ENCODE data around the gene RNF187.
A peak's percentile ranks its signal among the peaks of the same experiment; 100 is the strongest.
"Not testable (repeated sequence)": the region's sequence is repeated elsewhere in the genome, so short reads cannot be mapped to it uniquely, and the experiment has no call there.

Gene RNF187

DNA sequence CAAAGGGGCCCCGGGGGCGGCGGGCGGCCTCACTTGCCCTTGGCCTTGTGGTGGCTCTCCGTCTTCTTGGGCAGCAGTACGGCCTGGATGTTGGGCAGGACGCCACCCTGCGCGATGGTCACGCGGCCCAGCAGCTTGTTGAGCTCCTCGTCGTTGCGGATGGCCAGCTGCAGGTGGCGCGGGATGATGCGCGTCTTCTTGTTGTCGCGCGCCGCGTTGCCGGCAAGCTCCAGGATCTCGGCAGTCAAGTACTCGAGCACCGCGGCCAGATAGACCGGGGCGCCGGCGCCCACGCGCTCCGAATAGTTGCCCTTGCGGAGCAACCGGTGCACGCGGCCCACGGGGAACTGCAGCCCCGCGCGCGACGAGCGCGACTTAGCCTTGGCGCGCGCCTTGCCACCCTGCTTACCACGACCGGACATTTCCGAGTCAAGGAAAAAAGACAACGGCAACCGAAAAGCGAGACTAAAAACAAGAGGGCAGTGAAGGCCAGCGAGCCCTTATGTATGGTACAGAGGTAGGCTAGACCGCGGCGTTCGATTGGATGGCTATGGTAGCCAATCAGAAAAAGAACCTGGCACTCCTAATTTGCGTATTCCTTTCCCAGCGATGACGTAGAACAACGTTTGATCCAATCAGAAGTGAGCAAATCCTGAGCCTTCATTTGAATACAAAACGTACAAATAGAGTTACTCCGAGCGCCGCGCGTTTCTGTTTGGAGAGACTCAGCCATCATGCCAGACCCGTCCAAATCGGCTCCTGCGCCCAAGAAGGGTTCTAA, 29.6 kb upstream of the RNF187 start:
- DNase-seq (ENCODE audit: low read depth) = peak; percentile 95
- H3K4me3 ChIP-seq (ENCODE audit: low read depth, low read length) = peak overlapping the region; percentile 74

DNA sequence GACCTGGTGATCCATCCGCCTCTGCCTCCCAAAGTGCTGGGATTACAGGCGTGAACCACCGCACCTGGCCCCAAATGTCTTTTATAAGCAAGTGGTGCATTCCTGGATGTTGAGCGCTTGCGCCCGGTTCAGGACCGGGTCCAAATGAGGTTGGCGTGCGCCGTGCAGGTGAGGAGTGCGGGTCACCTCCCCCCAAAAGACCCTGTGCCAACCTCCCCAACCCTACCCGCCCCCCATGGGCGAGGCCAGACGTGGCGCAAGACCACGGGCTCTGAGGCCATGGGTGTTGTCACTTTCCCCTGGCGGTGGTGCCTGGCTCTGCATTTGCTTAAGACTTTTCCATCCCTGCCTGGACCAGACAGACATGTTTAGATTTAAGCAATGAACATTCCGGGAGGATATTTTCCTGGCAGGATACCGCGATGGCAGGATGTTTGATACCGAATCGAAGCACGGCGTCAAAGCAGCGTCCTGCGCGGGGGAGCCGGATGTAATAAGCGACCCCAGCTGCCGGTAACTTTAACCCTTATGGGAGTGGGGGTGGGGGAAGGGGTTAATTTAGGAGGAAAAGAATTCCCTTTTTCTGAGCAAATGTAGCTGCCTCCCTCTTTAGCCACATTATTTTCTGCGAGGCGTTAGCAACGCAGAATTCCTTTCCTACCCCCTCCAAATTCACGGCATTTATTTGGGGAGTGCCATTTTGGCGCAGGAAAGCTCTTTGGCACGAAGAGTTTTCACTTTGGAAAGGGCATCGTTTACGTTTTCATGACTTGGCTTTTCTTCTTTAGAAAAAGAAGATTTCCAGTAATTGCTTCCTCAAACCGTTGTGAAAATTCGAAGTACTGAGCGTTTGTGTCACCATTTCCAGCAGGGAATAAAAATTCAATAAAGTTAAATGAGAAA, 27.8 kb upstream of the RNF187 start:
- DNase-seq (ENCODE audit: low read depth) = no peak
- peak overlapping the region; percentile 74 for H3K4me3 ChIP-seq (ENCODE audit: low read depth, low read length)

DNA sequence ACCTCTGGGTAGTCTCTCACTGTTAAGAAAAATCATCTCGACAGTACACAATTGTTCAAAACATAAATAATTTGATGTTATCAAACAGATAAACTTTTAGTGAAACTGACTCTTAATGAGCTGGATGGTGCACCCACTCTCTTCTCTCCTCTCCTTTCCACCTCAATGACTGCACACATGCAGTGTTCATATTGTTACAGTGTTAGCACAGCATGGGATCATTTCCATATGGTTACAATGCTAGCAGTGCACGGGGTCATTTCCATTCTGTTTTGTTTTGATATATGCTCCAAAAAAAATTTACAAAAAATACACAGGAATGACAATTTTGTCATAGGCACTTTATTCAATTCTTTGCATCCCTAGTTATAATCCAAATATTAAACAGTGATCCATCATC, 26.4 kb upstream of the RNF187 start:
- DNase-seq (ENCODE audit: low read depth) = no peak
- no peak overlapping the region for H3K4me3 ChIP-seq (ENCODE audit: low read depth, low read length)

DNA sequence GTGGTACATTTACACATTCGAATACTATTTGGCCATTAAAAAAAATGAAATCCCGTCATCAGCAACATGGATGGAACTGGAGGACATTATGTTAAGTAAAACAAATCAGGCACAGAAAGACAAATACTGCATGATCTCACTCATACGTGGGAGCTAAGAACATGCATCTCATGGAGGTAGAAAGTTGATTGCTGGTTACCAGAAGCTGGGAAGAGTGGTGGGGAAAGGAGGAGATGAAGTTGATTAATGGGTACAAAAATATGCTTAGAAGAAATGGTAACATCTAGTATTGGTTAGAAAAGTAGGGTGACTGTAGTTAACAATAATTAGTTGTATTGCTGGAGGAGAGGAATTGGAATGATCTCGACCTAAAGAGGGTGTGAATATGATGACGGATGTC, 24.6 kb upstream of the RNF187 start:
- DNase-seq (ENCODE audit: low read depth) = no peak
- no peak overlapping the region for H3K4me3 ChIP-seq (ENCODE audit: low read depth, low read length)

DNA sequence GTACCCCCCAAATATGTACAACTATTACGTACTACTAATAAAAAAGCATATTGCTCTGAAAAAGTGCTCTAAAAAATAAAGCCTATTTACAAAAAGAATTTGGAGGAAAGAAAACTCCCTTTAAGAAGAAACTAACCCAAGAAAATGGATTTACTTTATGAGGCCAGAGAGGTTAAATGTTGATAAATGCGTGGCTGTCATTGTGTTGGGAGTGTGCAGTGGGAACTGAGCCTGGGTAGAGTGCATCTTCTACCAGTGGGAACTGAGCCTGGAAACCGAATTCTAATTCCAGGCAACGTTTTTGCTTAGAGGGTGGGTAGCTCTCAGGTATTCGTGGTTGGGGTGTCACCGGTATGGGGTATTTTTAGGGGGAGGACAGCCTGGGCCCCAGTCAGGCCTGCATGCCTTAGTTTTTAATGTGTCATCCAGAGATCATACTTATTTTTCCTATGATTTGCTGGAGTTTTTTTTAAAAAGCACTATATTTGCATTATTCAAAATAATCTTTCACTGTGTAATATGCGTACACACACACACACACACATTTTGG, 24.1 kb upstream of the RNF187 start:
- no peak for DNase-seq (ENCODE audit: low read depth)
- H3K4me3 ChIP-seq (ENCODE audit: low read depth, low read length) = no peak overlapping the region

DNA sequence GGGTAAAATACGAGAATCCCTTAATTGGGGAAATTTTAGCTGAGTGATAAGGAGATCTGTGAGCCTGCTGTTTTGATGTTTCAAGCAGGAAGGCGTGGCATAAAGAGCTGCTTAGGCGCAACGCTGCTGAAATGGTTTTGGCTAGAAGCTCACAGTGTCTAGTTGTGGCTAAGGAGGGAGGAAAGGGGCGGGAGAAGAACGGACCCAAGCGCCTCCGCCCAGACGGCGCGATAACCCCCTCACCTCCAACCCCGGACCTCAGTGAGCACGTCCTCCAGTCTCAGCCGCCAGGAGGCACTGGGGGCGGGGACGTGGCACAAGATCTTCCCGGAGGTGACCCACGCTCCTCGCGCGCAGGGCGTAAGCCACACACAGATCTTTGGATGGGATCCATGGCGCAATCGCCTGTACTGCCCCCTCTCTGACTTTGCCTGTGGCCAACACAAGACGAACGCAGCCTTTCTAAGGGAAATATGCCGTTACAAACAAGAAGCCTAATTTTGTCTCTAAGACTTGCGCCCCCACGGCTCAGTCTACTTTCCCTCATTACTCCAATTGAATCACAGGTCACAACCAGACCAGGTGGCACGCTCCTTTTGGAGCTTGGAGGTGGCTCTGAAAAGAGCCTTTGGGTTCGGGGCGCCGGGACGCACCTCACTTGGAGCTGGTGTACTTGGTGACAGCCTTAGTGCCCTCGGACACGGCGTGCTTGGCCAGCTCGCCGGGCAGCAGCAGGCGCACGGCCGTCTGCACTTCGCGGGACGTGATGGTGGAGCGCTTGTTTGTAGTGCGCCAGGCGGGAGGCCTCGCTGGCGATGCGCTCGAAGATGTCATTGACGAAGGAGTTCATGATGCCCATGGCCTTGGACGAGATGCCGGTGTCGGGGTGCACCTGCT, 23.4 kb upstream of the RNF187 start:
- peak overlapping the region; percentile 52 for H3K4me3 ChIP-seq (ENCODE audit: low read depth, low read length)
- DNase-seq (ENCODE audit: low read depth) = no peak

DNA sequence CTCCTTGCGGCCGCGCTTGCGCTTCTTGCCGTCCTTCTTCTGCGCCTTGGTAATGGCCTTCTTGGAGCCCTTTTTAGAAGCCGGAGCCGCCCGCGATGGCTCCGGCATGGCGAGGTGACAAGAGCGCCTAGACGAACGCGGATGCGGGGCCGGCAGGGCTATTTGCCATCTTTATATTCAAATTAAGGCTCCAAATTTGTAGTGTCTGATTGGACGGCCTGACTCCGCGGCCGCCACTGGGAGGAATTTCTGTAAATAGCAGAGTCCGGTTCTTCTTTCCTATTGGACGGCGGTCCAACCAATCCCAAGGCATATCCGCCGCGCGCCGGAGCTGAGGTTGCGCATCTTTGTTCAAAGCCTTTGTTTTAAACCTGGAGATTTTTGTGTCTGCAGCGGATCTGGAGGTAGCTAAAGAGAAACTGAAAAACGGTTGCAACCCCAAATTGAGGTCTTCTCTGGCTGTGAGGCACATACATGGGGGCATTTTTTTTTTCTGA, 22.6 kb upstream of the RNF187 start:
- peak overlapping the region; percentile 52 for H3K4me3 ChIP-seq (ENCODE audit: low read depth, low read length)

DNA sequence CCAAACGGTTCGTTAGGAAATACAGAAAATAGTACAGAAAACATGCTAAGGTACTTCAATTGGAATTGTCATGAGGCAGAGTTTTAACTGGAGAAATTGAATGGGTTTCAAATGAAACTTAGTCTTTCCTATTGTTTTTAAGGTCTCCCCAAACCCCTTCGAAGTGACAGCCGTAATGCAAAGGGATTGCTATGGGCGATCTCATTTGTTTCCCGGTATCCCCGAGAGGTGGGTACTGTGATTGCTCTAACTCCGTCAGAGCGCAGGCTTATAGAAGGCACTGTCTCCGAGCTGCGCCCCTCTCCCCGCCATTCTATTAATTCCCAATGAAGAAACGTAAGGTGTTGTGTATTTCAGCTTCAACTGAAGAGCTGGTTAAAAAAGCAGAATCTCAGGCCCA, 22.0 kb upstream of the RNF187 start:
- no peak for DNase-seq (ENCODE audit: low read depth)
- H3K4me3 ChIP-seq (ENCODE audit: low read depth, low read length) = peak overlapping the region; percentile 52

More for the DNA sequence above, 22.6 kb upstream of the RNF187 start:
- peak; percentile 36 for DNase-seq (ENCODE audit: low read depth)

DNA sequence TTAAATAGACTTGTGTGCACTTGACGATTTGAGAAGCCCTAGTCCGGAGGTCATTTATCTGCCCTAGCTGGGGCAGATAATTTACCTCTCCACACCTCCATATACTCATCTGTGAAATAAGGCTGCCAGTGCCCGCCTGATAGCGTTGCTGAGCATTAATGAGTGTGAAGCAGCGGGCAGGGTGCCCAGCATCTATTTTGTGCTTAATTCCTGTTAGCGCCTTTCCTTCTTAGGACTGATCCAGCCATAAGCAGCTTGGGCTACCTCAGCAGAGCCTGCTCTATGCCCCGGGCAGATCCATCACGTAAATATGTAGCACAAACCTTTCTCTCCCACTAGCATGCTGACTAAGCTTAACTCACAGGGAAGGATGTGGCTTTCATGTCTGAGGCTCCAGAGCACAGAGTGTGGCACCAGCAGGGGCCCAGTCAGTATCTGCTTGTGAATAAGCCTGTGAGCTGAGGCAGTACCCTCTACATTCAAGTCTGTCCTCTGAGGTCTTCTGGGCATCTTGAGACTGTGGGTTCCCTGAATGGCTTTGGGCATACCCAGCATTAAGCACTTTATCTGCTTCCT, 21.5 kb upstream of the RNF187 start:
- no peak for DNase-seq (ENCODE audit: low read depth)

DNA sequence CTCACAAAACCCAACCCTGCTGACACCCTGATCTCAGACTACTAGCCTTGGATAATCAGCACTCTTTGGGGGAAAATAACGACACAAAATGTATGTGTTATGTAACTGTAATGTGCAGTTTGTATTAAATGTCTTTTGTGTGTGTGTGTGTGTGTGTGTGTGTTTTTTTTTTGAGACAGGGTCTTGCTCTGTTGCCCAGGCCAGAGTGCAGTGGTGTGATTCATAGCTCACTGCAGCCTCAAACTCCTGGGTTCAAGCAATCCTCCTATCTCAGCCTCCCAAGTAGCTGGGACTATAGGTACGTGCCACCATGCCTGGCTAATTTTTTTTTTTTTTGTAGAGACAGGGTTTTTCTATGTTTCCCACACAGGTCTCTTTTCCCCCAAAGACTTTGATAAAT, 19.0 kb upstream of the RNF187 start:
- H3K4me3 ChIP-seq (ENCODE audit: low read depth, low read length); DNase-seq (ENCODE audit: low read depth): not testable (repeated sequence)

More for the DNA sequence above, 21.5 kb upstream of the RNF187 start:
- H3K4me3 ChIP-seq (ENCODE audit: low read depth, low read length) = no peak overlapping the region

DNA sequence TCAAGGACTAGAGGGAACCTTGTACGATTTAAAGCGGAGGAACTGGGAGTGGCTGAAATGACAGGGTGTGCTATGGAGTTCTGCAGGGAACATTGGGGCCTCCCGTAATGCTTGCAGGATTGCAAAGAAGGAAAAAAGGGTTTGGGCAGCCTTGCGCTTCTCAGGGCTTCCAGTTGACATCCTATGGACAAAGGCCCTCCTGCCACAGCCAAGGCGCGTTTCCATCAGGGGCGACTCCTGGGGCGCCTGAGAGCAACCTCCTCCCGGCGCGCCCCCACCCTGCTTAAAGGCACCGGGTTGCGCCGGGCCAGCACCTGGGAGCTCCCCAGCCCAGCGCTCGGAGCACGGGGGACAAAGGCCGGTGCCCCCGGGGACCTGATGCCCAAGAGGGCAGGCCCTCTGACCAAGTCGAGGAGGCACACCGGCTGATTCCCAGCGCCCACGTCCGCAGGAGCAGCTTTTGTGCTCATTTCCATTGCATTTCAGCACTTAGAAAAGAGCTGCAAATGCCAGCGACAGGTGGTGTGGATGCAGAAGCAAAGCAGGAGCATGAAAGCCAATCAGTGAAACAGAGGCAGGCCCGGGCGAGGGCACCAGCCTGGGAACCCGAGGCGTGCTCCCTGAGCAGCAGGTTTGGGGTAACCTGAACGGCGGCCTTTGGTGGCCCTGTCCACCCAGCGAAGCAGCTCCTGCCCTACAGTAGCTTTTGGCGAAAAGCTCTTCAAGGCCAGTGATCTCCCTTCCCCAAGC, 17.6 kb upstream of the RNF187 start:
- H3K4me3 ChIP-seq (ENCODE audit: low read depth, low read length) = no peak overlapping the region
- DNase-seq (ENCODE audit: low read depth) = no peak

DNA sequence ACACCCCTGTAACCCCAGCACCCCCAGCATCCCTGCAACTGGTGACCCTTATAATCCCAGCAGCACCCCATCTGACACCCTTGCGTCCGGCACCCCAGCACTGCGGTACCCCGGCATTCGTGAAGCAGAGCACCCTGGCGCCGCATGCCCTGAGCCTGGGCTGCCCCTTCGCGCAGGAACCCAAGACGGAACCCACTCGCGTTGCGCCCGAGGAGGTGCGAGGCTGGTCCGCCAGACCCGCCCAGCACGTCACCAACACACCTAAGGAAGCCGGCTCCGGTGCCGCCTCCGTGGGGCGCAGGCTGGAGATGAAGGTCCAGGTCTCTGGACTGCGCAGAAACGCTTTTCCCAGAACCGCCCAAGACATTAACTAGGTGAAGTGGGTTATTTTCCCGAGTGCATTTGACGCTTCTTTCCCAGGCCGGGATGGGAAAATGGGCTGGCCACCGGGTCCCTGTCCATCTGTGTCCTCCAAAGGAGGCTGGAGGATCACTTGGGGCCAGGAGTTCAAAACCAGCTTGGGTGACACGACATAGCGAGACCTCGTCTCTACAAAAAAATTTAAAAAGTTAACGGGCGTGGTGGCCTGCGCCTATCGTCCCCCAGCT, 15.9 kb upstream of the RNF187 start:
- DNase-seq (ENCODE audit: low read depth) = no peak
- H3K4me3 ChIP-seq (ENCODE audit: low read depth, low read length) = no peak overlapping the region

DNA sequence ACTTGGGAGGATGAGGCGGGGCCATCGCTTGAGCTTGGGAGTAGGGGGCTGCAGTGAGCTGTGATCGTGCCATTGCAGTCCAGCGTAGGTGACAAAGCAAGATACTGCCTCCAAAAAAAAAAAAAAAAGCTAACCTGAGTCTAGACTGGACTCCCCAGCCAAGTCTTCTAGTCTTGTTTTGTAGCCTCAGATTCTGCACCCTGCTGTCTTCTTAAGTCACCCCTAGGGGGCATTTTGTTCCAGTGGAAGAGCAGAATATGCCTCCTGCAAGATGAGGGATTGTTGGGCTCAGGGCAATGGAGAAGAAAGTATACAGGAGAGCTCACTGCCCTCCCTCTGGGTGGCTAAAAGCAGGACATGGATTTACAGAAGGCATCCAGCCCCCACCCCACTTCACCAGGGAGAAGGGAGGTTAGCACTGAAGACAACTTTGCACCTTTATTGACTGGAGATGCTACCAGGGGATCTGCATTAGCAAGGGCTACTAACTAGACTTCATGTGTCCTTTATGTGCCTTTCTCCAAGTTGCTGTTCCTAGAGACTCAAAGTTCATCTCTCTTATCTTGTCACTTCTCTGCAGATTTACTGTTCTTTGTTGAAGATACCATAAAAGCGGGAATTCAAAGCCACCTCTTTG, 15.3 kb upstream of the RNF187 start:
- no peak for DNase-seq (ENCODE audit: low read depth)
- no peak overlapping the region for H3K4me3 ChIP-seq (ENCODE audit: low read depth, low read length)

DNA sequence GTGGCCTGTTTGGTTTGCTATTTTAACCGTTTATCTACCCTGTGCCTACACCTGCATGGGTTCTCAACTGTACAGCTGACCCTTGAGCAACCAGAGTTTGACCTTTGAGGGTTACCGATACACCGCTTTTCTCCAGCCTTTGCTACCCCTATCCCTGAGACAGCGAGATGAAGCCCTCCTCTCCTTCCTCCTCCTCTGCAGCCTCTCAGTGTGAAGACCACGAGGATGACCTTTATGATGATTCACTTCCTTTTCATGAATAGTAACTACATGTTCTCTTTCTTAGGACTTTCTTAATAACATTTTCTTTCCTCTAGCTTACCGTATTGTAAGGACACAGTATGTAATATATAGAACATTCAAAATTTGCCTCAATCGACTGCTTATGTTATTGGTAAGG, 14.5 kb upstream of the RNF187 start:
- H3K4me3 ChIP-seq (ENCODE audit: low read depth, low read length) = no peak overlapping the region
- no peak for DNase-seq (ENCODE audit: low read depth)

DNA sequence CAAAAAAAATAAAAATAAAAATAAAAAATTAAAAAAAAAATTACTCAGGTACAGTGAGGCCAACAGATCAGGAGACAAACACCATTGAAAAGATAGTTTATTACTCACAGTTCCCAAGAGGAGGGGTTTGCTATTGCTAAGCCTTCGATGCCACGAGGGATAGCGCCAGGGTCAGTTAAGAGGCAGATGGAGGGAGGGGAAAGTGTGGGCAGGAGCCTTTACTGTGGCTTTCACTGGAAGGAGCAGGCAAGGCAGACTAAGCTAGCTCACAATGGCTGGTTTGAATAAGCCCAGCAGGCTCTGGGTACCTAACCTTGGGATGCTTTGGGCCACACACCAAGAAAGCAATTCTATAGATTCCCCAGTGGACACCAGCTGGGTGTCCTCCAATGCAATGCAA, 12.7 kb upstream of the RNF187 start:
- no peak for DNase-seq (ENCODE audit: low read depth)
- no peak overlapping the region for H3K4me3 ChIP-seq (ENCODE audit: low read depth, low read length)

DNA sequence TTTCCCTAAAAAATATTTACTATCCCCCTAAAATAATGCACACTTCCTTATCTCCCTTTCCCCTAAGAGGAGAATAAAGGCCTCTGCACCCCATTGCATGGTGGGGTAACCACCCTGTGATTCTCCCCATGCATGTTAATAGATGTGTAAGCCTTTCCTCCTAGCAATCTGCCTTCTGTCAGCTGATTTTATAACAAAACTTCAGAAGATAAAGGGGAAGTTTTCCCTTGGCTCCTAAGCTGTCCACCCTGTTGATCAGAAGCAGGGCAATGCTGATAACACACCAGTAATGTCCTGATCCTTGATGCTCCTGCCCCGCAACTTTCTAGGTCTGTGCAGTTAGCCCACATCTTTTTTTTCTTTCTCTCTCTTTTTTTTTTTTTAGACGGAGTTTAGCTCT, 11.4 kb upstream of the RNF187 start:
- no peak for DNase-seq (ENCODE audit: low read depth)
- H3K4me3 ChIP-seq (ENCODE audit: low read depth, low read length) = no peak overlapping the region

DNA sequence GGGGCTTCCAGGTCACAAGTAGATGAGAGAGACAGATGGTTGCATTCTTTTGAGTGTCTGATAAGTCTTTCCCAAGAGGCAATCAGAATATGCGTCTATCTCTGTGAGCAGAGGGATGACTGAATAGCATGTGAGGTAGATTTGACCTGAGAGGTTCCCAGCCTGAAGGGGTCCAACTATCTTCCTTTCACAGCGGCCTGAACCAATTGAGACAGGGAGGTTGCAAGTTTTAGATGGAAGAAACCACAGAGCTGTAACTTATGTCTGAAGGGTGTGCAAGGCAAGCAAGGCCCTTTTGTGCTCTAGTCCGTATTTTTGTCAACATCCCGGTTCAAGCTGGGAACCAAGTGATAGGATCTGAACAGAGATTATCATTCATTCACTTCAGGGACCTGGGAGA, 9.9 kb upstream of the RNF187 start:
- no peak overlapping the region for H3K4me3 ChIP-seq (ENCODE audit: low read depth, low read length)
- DNase-seq (ENCODE audit: low read depth) = no peak
